NCI-H226 (cell line): ENCODE data around the gene TIAM1.

Experiments used
- DNase-seq: peaks from one replicate; pipeline ENCODE4 v3.0.0-alpha.2; 2015

The TIAM1 gene

GRCh38 chr21:31343680-31344480 lies at the start of gene TIAM1:
TIAM1 (minus strand) TSS chr21:31344261; CDS start chr21:31266972, 77,289 bp downstream.
- DNase-seq, result peak; percentile 63

GRCh38 chr21:31387560-31388186 lies 43.6 kb upstream of the TIAM1 start:
- DNase-seq, result no peak

GRCh38 chr21:31386006-31386405 lies 41.9 kb upstream of the TIAM1 start:
- DNase-seq, result no peak

- no peak for DNase-seq
Measured at GRCh38 chr21:31383770-31384169, 39.7 kb upstream of the TIAM1 start.

GRCh38 chr21:31382060-31382459 lies 38.0 kb upstream of the TIAM1 start:
- DNase-seq, result no peak

- no peak for DNase-seq
Measured at GRCh38 chr21:31376301-31376700, 32.2 kb upstream of the TIAM1 start.

GRCh38 chr21:31374395-31374794 lies 30.3 kb upstream of the TIAM1 start:
- DNase-seq, result no peak

- no peak for DNase-seq
Measured at GRCh38 chr21:31372471-31372765, 28.4 kb upstream of the TIAM1 start.

GRCh38 chr21:31371715-31372470 lies 27.8 kb upstream of the TIAM1 start:
- DNase-seq, result no peak

- DNase-seq, result no peak
Measured at GRCh38 chr21:31370893-31371544, 27.0 kb upstream of the TIAM1 start.

GRCh38 chr21:31370281-31370892 lies 26.3 kb upstream of the TIAM1 start:
- no peak for DNase-seq

GRCh38 chr21:31368361-31368760 lies 24.3 kb upstream of the TIAM1 start:
- DNase-seq, result no peak

GRCh38 chr21:31367801-31368200 lies 23.7 kb upstream of the TIAM1 start:
- DNase-seq, result no peak

GRCh38 chr21:31366825-31367224 lies 22.8 kb upstream of the TIAM1 start:
- peak; percentile 94 for DNase-seq

GRCh38 chr21:31364253-31364945 lies 20.3 kb upstream of the TIAM1 start:
- no peak for DNase-seq

GRCh38 chr21:31363720-31364119 lies 19.7 kb upstream of the TIAM1 start:
- no peak for DNase-seq

- DNase-seq, result no peak
Measured at GRCh38 chr21:31360717-31361116, 16.7 kb upstream of the TIAM1 start.

- DNase-seq, result no peak
Measured at GRCh38 chr21:31358158-31358557, 14.1 kb upstream of the TIAM1 start.

GRCh38 chr21:31356440-31356839 lies 12.4 kb upstream of the TIAM1 start:
- DNase-seq, result no peak

- DNase-seq, result peak; percentile 90
Measured at GRCh38 chr21:31354604-31355443, 10.8 kb upstream of the TIAM1 start.

GRCh38 chr21:31354122-31354521 lies 10.1 kb upstream of the TIAM1 start:
- no peak for DNase-seq
